GM23338 (cell line): ENCODE results near the gene CMIP.

Source experiments
- CREB1 ChIP-seq: fragments of 250-450 bp; sonication (Bioruptor Pico); IDR thresholded peaks from 2 replicates; pipeline ENCODE4 v1.5.0; 2020; ENCODE audit warnings: low read depth, mild to moderate bottlenecking, moderate library complexity
- CTCF ChIP-seq, 2 experiments: fragments of 200-600 bp in 1 of 2; sonication (generic) in 1 of 2; conservative IDR thresholded peaks; 2 replicates each; pipeline versions ENCODE4 v1.5.1 to v1.6.1; 2016 to 2017; ENCODE audit warnings: antibody characterized with exemption in 2 of 2, low read depth in 2 of 2, mild to moderate bottlenecking in 2 of 2, moderate library complexity in 1 of 2
- ETS1 ChIP-seq: IDR thresholded peaks from 2 replicates; pipeline ENCODE4 v1.6.1; 2016; ENCODE audit warnings: antibody characterized with exemption
- EZH2 ChIP-seq: fragments of 200-600 bp; sonication (generic); IDR thresholded peaks from one replicate; pipeline ENCODE4 v1.8.0; 2017; ENCODE audit warnings: antibody characterized with exemption, mild to moderate bottlenecking, low read depth; ENCODE audit not compliant: unreplicated experiment
- EZH2phosphoT487 ChIP-seq: fragments of 200-600 bp; sonication (generic); IDR thresholded peaks from one replicate; pipeline ENCODE4 v1.8.1; 2018; ENCODE audit warnings: antibody characterized with exemption; ENCODE audit not compliant: unreplicated experiment
- JUNB ChIP-seq: IDR thresholded peaks from one replicate; pipeline ENCODE4 v1.6.1; 2016; ENCODE audit warnings: antibody characterized with exemption; ENCODE audit not compliant: unreplicated experiment
- NANOG ChIP-seq: IDR thresholded peaks from 2 replicates; pipeline ENCODE4 v1.6.1; 2016; ENCODE audit warnings: antibody characterized with exemption, borderline replicate concordance
- POLR2AphosphoS5 ChIP-seq: IDR thresholded peaks from 2 replicates; pipeline ENCODE4 v1.6.1; 2016; ENCODE audit warnings: antibody characterized with exemption, low read depth
- REST ChIP-seq: IDR thresholded peaks from one replicate; pipeline ENCODE4 v1.6.1; 2018; ENCODE audit warnings: antibody characterized with exemption; ENCODE audit not compliant: unreplicated experiment
- STAT1 ChIP-seq: IDR thresholded peaks from one replicate; pipeline ENCODE4 v1.6.1; 2016; ENCODE audit warnings: antibody characterized with exemption; ENCODE audit not compliant: unreplicated experiment
- ZNF114 ChIP-seq: fragments of 250-450 bp; sonication (Bioruptor Pico); IDR thresholded peaks from 2 replicates; pipeline ENCODE4 v1.5.0; 2020; ENCODE audit warnings: mild to moderate bottlenecking, moderate library complexity
- ZNF331 ChIP-seq: fragments of 250-450 bp; sonication (Bioruptor Pico); IDR thresholded peaks from 2 replicates; pipeline ENCODE4 v1.5.0; 2020; ENCODE audit warnings: low read depth, mild to moderate bottlenecking, moderate library complexity
- ZNF462 ChIP-seq: fragments of 250-450 bp; sonication (Bioruptor Pico); IDR thresholded peaks from 2 replicates; pipeline ENCODE4 v1.5.0; 2020; ENCODE audit warnings: mild to moderate bottlenecking, moderate library complexity

- TF ChIP-seq CTCF (conservative IDR thresholded peaks at IDR 0.05; ENCODE audit: low read depth in 2 of 2), result no peak
- TF ChIP-seq EZH2phosphoT487, result no peak
- no peak for TF ChIP-seq JUNB
- no peak for TF ChIP-seq POLR2AphosphoS5
- TF ChIP-seq ZNF331 (CRISPR knock-in tag), result no peak
- no peak for TF ChIP-seq CREB1 (CRISPR knock-in tag)
- TF ChIP-seq EZH2, result no peak
- TF ChIP-seq REST, result no peak
- no peak for TF ChIP-seq STAT1
- no peak for TF ChIP-seq ZNF462
- no peak for TF ChIP-seq ETS1
- no peak for TF ChIP-seq ZNF114 (CRISPR knock-in tag)
- TF ChIP-seq NANOG, result no peak
These were observed 242.5 kb downstream of the CMIP start for GRCh38 chr16:81687131-81687456.
